ENCODE measurements around the gene ATAT1. TPM values are rescaled to one million over a fixed set of nuclear protein-coding genes. Genes with fewer than 3 reads are reported as not detected.

ATAT1 gene
- total and polyA plus RNA-seq, 12 donors = 0.78 to 16.3 (median 8.3) TPM

- H3K4me3 ChIP-seq = no peak overlapping the region
- peak overlapping the region in 2 of 5 donors; percentile 54 to 90 for H3K27ac ChIP-seq
- TF ChIP-seq POLR2A (IDR thresholded peaks at IDR 0.05) (no peak), CTCF (IDR thresholded peaks at IDR 0.05) (no peak)
- intact Hi-C loops (cut with DNase I) = loop anchor here in 1 of 2 donors (5.0 to 10.0 kb wide), 2 partner anchors 48 to 75 kb away; no protein-coding TSS in a partner anchor
- H3K27me3 ChIP-seq = no peaks in the 10 kb centered on the region
- H3K9me3 ChIP-seq (replicated peaks in 1 of 3) = no peaks in the 10 kb centered on the region
- WGBS, 4 donors = 93 to 97% (median 95%) methylated on average over 8 to 15 of the region's 15 CpGs
- no peak for DNase-seq
- H3K4me1 ChIP-seq (replicated peaks in 1 of 2) = peaks cover 8 to 18% of the 10 kb centered on the region in 2 donors
- H3K36me3 ChIP-seq (replicated peaks in 1 of 2) = peaks cover 0 to 77% of the 10 kb centered on the region in 2 donors
Observed at GRCh38 chr6:30589754-30590358, 36.8 kb upstream of the ATAT1 start.

DNA sequence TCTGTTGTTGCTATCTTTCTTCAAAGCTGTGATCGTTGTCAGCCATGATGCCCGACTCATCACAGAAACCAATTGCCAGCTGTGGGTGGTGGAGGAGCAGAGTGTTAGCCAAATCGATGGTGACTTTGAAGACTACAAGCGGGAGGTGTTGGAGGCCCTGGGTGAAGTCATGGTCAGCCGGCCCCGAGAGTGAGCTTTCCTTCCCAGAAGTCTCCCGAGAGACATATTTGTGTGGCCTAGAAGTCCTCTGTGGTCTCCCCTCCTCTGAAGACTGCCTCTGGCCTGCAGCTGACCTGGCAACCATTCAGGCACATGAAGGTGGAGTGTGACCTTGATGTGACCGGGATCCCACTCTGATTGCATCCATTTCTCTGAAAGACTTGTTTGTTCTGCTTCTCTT is 36.2 kb upstream of the ATAT1 start:
- intact Hi-C loops (cut with DNase I) = no loop called here
- Histone ChIP-seq H3K4me1 (replicated peaks in 1 of 2) (peaks cover 8 to 18% of the 10 kb centered on the region in 2 donors), H3K27me3 (no peaks in the 10 kb centered on the region), H3K9me3 (replicated peaks in 1 of 3) (no peaks in the 10 kb centered on the region), H3K27ac (peak overlapping the region in 3 of 5 donors; percentile 54 to 90 (median 63)), H3K4me3 (no peak overlapping the region), H3K36me3 (replicated peaks in 1 of 2) (peaks cover 0 to 73% of the 10 kb centered on the region in 2 donors)
- no peak for TF ChIP-seq CTCF (IDR thresholded peaks at IDR 0.05)
- 57 to 78% (median 62%) methylated on average over 7 to 8 of the region's 8 CpGs for WGBS, 4 donors
- DNase-seq = no peak

DNA sequence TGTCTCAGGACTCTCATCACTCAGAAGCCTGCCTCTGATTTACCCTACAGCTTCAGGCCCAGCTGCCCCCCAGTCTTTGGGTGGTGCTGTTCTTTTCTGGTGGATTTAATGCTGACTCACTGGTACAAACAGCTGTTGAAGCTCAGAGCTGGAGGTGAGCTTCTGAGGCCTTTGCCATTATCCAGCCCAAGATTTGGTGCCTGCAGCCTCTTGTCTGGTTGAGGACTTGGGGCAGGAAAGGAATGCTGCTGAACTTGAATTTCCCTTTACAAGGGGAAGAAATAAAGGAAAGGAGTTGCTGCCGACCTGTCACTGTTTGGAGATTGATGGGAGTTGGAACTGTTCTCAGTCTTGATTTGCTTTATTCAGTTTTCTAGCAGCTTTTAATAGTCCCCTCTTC is 35.7 kb upstream of the ATAT1 start:
- no peak overlapping the region for H3K4me3 ChIP-seq
- peaks cover 8 to 18% of the 10 kb centered on the region in 2 donors for H3K4me1 ChIP-seq (replicated peaks in 1 of 2)
- intact Hi-C loops (cut with DNase I) = no loop called here
- H3K27me3 ChIP-seq = no peaks in the 10 kb centered on the region
- H3K36me3 ChIP-seq (replicated peaks in 1 of 2) = peaks cover 0 to 68% of the 10 kb centered on the region in 2 donors
- H3K9me3 ChIP-seq (replicated peaks in 1 of 3) = no peaks in the 10 kb centered on the region
- WGBS, 4 donors = 15 to 40% (median 33%) methylated on average over 1 of the region's 1 CpG
- TF ChIP-seq CTCF (IDR thresholded peaks at IDR 0.05) (no peak), POLR2A (IDR thresholded peaks at IDR 0.05) (no peak)
- H3K27ac ChIP-seq = peak overlapping the region in 3 of 5 donors; percentile 54 to 90 (median 63)
- DNase-seq = no peak

DNA sequence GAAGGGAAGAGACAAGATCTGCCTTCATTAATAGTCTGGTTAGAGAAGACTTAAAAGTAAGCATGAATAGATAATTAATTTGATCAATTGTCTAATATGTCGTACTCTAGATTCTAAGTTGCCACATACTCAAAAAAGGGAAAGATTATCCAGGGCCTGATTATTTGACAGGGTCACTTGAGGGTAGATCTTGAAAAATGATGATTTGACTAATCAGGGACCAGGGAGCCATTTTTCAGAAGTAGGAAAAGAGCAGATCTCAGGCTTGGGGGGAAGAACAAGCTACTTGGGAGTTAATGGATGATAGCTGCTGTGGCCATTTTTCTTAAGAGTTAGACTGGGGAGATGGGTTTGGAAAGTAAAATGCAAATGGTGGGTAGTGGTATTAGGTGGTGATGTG is 34.4 kb upstream of the ATAT1 start:
- peaks cover 8 to 18% of the 10 kb centered on the region in 2 donors for H3K4me1 ChIP-seq (replicated peaks in 1 of 2)
- no peak for TF ChIP-seq POLR2A (IDR thresholded peaks at IDR 0.05)
- H3K27me3 ChIP-seq = no peaks in the 10 kb centered on the region
- no peak for DNase-seq
- peaks cover 0 to 55% of the 10 kb centered on the region in 2 donors for H3K36me3 ChIP-seq (replicated peaks in 1 of 2)
- H3K27ac ChIP-seq = no peak overlapping the region
- intact Hi-C loops (cut with DNase I) = no loop called here
- H3K9me3 ChIP-seq (replicated peaks in 1 of 3) = no peaks in the 10 kb centered on the region
- no peak overlapping the region for H3K4me3 ChIP-seq
- 92 to 95% (median 93%) methylated on average over 1 of the region's 1 CpG for WGBS, 4 donors

All from adrenal gland (tissue), 12 donors.